Cardiac fibroblast (primary cell): ENCODE data around the gene LIMA1.
"Not testable (repeated sequence)": the region's sequence is repeated elsewhere in the genome, so short reads cannot be mapped to it uniquely, and the experiment has no call there.

Experiments
- DNase-seq, 2 donors: peaks; one replicate each; pipeline versions ENCODE4 v3.0.0 to v3.0.0-alpha.2; 2010; ENCODE audit warnings: low read depth in 2 of 2
- H3K4me3 ChIP-seq, 2 donors: replicated peaks in 1 of 2; 1 replicate in 1 of 2; 2 replicates in 1 of 2; pipeline ENCODE4 v1.5.1; 2011; ENCODE audit warnings: low read depth in 2 of 2, low read length in 2 of 2, mild to moderate bottlenecking in 2 of 2, moderate library complexity in 1 of 2
- CTCF ChIP-seq: IDR thresholded peaks from one replicate; pipeline ENCODE4 v1.5.1; 2011; ENCODE audit warnings: low read depth, mild to moderate bottlenecking, low read length, inconsistent platforms

LIMA1 gene

GRCh38 chr12:50317203-50317602 lies 33.9 kb upstream of the LIMA1 start:
- no peak for TF ChIP-seq CTCF
- peak; percentile 20 to 35 for DNase-seq
- H3K4me3 ChIP-seq: no peak overlapping the region

GRCh38 chr12:50315803-50316202 lies 32.5 kb upstream of the LIMA1 start:
- no peak for TF ChIP-seq CTCF
- no peak for DNase-seq
- H3K4me3 ChIP-seq: no peak overlapping the region

GRCh38 chr12:50314636-50315312 lies 31.5 kb upstream of the LIMA1 start:
- peak; percentile 80 to 81 for DNase-seq
- no peak overlapping the region for H3K4me3 ChIP-seq
- TF ChIP-seq CTCF: peak; percentile 64

- not testable (repeated sequence) for DNase-seq, H3K4me3 ChIP-seq
These were observed 30.7 kb upstream of the LIMA1 start for GRCh38 chr12:50313971-50314370.

GRCh38 chr12:50313256-50313931 lies 30.1 kb upstream of the LIMA1 start:
- no peak for DNase-seq
- H3K4me3 ChIP-seq: no peak overlapping the region
- TF ChIP-seq CTCF: no peak

- DNase-seq: peak; percentile 49 to 73
- not testable (repeated sequence) for H3K4me3 ChIP-seq
These were observed 28.7 kb upstream of the LIMA1 start for GRCh38 chr12:50311858-50312609.

GRCh38 chr12:50309950-50310349 lies 26.6 kb upstream of the LIMA1 start:
- DNase-seq: no peak

More at GRCh38 chr12:50309950-50310349, 26.6 kb upstream of the LIMA1 start:
- no peak overlapping the region for H3K4me3 ChIP-seq
- no peak for TF ChIP-seq CTCF
